Hematopoietic multipotent progenitor cell treated with erythropoietin and hydrocortisone succinate and interleukin-3 and kit ligand, for 8 days (in vitro differentiated cells): ENCODE data around the gene TMEM161B.
"Not testable (repeated sequence)": the region's sequence is repeated elsewhere in the genome, so short reads cannot be mapped to it uniquely, and the experiment has no call there.

Experiments used
- DNase-seq: peaks from one replicate; pipeline ENCODE4 v3.0.0-alpha.2; 2015

TMEM161B gene

DNA sequence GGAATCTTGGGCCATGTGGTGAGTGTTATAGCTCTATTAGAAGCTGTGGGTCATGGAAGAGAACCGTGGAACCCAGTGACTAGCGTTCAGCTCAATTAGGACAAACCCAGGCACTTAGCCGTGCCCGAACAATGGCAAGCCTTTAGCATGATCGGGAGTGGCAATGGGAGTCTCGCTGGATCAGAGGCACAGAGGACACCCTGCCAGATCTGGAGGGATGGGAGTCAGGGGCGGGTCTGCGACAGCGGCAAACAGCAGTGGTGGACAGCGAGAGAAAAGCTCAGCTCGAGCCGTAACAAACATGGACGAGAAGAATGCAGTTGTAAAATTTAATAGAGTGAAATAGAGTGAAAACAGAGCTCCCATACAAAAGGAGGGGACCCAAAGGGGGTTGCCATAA is 91.2 kb downstream of the TMEM161B start:
- DNase-seq, result not testable (repeated sequence)

DNA sequence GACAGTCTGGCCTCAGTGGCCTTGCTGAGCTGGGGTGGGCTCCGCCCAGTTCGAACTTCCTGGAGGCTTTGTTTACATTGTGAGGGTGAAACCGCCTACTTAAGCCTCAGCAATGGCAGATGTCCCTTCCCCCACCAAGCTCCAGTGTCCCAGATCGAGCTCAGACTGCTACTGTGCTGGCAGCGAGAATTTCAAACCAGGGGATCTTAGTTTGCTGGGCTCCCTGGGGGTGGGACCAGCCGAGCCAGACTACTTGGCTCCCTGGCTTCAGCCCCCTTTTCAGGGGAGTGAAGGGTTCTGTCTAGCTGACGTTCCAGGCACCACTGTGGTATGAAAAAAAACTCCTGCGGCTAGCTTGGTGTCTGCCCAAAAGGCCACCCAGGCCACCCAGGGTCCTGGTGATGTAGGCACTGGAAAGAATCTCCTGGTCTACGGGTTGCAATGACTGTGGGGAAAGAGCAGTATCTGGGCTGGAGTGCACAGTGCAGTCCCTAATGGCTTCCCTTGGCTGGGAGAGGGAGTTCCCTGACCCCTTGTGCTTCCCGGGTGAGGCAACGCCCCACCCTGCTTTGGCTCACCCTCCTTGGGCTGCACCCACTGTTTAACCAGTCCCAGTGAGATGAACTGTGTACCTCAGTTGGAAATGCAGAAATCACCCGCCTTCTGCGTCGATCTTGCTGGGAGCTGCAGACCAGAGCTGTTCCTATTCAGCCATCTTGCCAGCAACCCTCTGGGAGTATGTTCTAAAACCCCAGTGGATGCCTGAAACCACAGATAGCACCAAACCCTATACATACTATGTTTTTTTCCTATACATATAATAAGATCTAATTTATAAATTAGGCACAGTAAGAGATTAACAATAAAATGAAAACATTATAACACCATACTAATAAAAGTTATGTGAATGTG is 95.5 kb downstream of the TMEM161B start:
- no peak for DNase-seq

DNA sequence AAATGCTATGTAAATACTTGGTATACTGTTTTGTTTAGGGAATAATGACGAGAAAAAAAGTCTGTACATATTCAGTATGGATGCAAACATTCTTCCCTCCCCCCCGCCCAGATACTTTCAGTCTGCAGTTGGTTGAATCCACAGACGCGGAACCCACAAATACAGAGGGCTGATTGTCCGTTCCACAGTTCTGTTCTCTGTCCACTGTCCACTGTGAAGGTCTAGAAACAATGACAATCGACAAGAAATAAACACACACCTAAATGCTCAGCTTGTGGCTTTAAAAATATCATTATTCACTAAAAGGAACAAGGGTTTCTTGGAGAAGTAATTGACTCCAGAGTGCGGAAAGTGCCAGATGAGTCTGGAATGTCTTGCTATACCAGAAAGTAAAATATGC is 109.1 kb downstream of the TMEM161B start:
- DNase-seq, result no peak

DNA sequence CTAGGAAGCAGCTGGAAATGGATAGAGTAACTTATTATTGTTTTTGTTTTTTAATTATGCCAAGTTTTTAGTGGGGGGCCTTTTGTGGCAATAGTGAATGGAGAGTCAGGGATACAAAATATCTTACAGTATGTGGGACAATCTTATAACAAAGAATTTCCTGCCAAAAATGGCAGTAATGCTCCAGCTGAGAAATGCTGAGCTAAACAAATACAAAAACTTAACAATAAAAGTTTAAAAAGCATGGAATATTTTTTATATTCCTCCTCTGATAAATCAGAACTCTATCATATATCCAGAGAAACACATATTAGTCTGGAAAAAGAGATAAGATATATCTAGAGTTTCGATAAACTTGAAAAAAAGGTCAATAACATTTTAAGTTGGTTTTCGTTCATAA is 110.6 kb downstream of the TMEM161B start:
- DNase-seq, result no peak

DNA sequence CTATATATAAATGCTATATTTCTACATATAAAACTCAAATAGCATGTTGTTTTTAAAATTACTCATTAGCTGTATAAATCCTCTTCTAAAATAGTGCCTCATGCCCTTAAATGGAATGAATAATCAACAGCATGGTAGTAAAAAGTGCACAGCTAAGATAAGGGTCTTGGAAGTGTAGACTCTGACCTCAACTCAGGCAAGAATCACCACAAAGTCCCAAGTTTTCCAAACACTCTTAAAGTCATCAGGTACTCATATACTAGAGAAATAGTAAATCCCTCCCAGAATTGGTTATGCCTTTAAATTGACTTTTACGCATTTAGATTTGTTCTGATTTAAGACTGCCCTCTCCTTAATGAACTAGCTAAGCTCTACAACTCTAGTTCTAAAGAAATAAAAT is 113.8 kb downstream of the TMEM161B start:
- no peak for DNase-seq

DNA sequence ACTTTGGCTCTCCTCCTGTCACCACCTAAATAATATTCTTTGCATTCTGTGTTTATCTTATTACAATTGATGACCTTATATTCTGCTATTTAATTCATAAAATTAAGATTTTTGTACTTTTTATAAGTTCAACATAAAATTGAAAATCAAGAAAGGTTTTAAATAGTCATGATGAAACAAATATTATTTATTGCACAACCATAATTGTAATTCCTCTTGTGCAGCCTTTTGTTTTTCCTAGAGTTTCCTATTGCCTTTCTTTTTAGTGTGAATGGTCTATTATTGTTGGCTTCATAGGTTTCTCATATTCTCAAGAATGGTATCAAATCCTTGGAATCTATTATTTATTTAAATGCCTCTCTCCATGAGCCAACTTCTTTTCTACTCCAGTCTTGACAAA is 117.9 kb downstream of the TMEM161B start:
- no peak for DNase-seq

DNA sequence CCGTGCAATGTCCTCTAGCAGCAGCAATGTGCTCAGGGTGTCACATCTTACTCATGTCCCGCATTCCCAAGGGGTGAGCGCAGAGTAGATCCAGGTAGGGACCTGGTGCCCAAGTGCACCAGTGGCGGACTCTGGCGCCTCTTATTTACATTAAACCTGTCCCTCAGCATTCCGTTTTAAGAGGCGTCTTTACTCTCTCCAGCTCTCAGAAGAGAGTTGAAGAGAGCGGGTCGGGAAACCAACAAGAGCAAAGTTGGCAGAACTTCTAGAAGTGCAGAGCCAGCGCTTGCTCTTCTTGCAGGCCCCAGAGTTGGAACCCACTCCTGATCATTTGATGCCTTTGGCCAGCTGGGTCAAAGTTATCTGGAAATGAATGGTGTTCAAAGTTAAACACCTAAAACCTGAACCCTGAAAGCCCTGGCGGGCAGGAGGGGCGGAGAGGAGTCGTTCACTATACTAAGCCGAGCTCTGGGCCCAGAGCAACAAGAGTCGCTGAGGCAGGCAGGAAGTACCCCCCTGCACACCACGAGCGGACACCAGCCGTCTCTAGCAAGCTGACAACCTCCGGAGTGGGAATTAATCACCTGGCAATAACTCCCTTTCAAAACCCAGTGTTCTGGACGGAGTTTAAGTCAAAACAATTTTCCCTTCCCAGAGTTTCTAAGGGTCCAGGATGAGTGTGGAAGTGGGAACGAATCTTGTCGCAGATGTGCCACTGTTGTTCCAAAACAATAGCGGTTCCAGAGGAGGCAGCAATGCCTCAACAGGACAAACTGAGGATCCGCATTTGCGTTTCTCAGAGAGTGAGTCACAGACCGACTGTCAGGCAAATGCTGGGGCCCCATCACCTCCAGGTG is 122.8 kb downstream of the TMEM161B start:
- no peak for DNase-seq

DNA sequence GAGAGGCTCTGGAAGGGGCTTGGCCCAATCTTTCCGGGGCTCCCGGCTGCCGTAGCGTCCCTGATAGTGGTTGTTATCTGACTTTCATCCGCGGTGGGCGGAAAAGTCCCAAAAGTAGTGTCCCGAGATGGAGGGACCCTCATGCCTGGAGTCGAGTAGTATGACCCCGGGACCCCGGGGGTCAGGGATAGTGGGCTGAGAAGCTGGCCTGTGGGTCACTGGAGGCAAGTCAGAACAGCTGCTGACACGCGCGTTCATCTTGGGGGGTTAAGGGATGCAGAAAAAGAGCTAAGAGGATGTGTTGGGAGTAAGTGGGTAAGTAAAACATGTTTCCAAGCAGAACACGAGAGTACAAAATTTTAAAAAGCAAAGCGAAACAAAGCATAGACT is 123.4 kb downstream of the TMEM161B start:
- DNase-seq, result no peak
